GM12878 (cell line): Measurements from ENCODE around the gene TNFSF12. TPM values are rescaled to one million over a fixed set of nuclear protein-coding genes. Genes with fewer than 3 reads are reported as not detected.

Experiments used
- ATAC-seq: fragments of 200-7000 bp; cut with Tn5 transposase; 3 replicates; pipeline ENCODE4 v1.9.1; 2020; ENCODE audit warnings: mild to moderate bottlenecking, moderate library complexity
- BruUV-seq: library from RNA; stranded (reverse); fragments of 400-500 nt; replicated peaks from 2 replicates; lab custom pipeline; 2021; lab: Mats Ljungman, UMichigan
- CTCF ChIA-PET: fragments of 300-600 bp; sonication (Branson Sonifier 250); formaldehyde crosslinking; extraction: SDS; loops from one replicate; lab custom pipeline; 2021; ENCODE audit warnings: inconsistent platforms; lab: Yijun Ruan, JAX
- POLR2A ChIA-PET: fragments of 350-600 bp; formaldehyde crosslinking; extraction: SDS; loops from one replicate; lab custom pipeline; 2021; ENCODE audit warnings: inconsistent platforms; lab: Charles Lee
- RAD21 ChIA-PET: fragments of 300-600 bp; sonication (Branson Sonifier 250); formaldehyde crosslinking; loops from one replicate; lab custom pipeline; 2023; ENCODE audit warnings: antibody characterized with exemption; ENCODE audit not compliant: unreplicated experiment; lab: Charles Lee
- SMC1A ChIA-PET: fragments of 300-600 bp; sonication (Branson Sonifier 250); formaldehyde crosslinking; loops from one replicate; lab custom pipeline; 2023; ENCODE audit not compliant: unreplicated experiment, uncharacterized antibody; lab: Charles Lee
- DNase-seq: peaks from one replicate; pipeline ENCODE4 v3.0.0-alpha.2; 2011; ENCODE audit warnings: low read depth, low spot score
- FAIRE-seq: peaks from 3 replicates; lab custom pipeline; 2011; peaks lifted over from hg19 to GRCh38; lab: Jason Lieb, UNC
- H2AFZ ChIP-seq: 2 replicates; pipeline ENCODE4 v1.6.0; 2011; ENCODE audit warnings: low read depth, low read length, control low read depth; ENCODE audit not compliant: control insufficient read depth
- H3K27ac ChIP-seq: 2 replicates; pipeline ENCODE4 v1.5.1; 2011; ENCODE audit warnings: control low read depth; ENCODE audit not compliant: control insufficient read depth, insufficient read depth
- H3K27me3 ChIP-seq, 2 experiments: replicated peaks in 1 of 2; 2 replicates each; pipeline versions ENCODE4 v1.6.0 to v1.6.1; 2011; ENCODE audit warnings: low read length in 1 of 2; ENCODE audit not compliant: control insufficient read depth in 2 of 2, insufficient read depth in 2 of 2
- H3K36me3 ChIP-seq, 2 experiments: 2 replicates each; pipeline ENCODE4 v1.5.1; 2011; ENCODE audit warnings: low read length in 1 of 2; ENCODE audit not compliant: control insufficient read depth in 2 of 2, insufficient read depth in 2 of 2
- H3K4me1 ChIP-seq: 2 replicates; pipeline ENCODE4 v1.6.1; 2011; ENCODE audit warnings: mild to moderate bottlenecking, low read length, moderate library complexity, mixed read lengths; ENCODE audit not compliant: control insufficient read depth, insufficient read depth
- H3K4me2 ChIP-seq: 2 replicates; pipeline ENCODE4 v1.6.0; 2011; ENCODE audit warnings: control low read depth; ENCODE audit not compliant: control insufficient read depth, insufficient read depth
- H3K4me3 ChIP-seq: fragments of 200-600 bp; sonication (generic); 2 replicates; pipeline ENCODE4 v1.5.1; 2016
- H3K79me2 ChIP-seq: 2 replicates; pipeline ENCODE4 v1.6.0; 2011; ENCODE audit warnings: low read length; ENCODE audit not compliant: control insufficient read depth, insufficient read depth
- H3K9ac ChIP-seq: 2 replicates; pipeline ENCODE4 v1.8.0; 2011; ENCODE audit warnings: low read length, control low read depth, mixed read lengths; ENCODE audit not compliant: control insufficient read depth, insufficient read depth
- H3K9me3 ChIP-seq: replicated peaks from 3 replicates; pipeline ENCODE4 v1.5.1; 2011; ENCODE audit warnings: mild to moderate bottlenecking, low read length; ENCODE audit not compliant: control insufficient read depth, insufficient read depth
- H4K20me1 ChIP-seq: 2 replicates; pipeline ENCODE4 v1.6.0; 2011; ENCODE audit not compliant: control insufficient read depth, insufficient read depth
- CEBPB ChIP-seq, 2 experiments: fragments of 150-350 bp in 1 of 2; IDR thresholded peaks; 2 replicates each; pipeline ENCODE4 v1.6.1; 2012 to 2014; ENCODE audit warnings: low read depth in 2 of 2, low read length in 2 of 2, borderline replicate concordance in 1 of 2, inconsistent platforms in 1 of 2
- RUNX3 ChIP-seq: IDR thresholded peaks from 2 replicates; pipeline ENCODE4 v1.6.1; 2012; ENCODE audit warnings: low read length, inconsistent platforms
- WGBS: methylation state at CpG from one replicate; pipeline ENCODE4 v1.1.6; 2016; ENCODE audit warnings: low lambda C conversion rate; ENCODE audit not compliant: insufficient replicate concordance, insufficient coverage; ENCODE audit errors: missing lambda C conversion rate; 5-methylcytosine and 5-hydroxymethylcytosine counted together
- in situ Hi-C: fragments of 300-500 bp; cut with MboI; formaldehyde crosslinking; loops from 9 replicates; pipeline ENCODE4 v1.14.3; 2018; ENCODE audit warnings: mixed read lengths
- intact Hi-C: fragments of 100-400 bp; cut with micrococcal nuclease; formaldehyde crosslinking; loops from one replicate; pipeline ENCODE4 v1.14.2; 2022; ENCODE audit not compliant: unreplicated experiment
- polyA plus RNA-seq, 11 experiments: library from polyadenylated mRNA; depleted of rRNA in 4 of 11; unstranded in 6 of 11; stranded (reverse) in 5 of 11; fragments of >200 nt; fragmentation: Nextera tagmentation in 4 of 11; fragmentation: Illumina TruSeq in 1 of 11; extraction: Ambion mirVana in 4 of 11; extraction: Trizol in 1 of 11; gene quantifications; 1 replicate in 1 of 11; 2 replicates in 10 of 11; pipeline versions ENCODE4 v1.2.1 to v1.2.3, GENCODE V29; 2011 to 2016; ENCODE audit warnings: inconsistent platforms in 2 of 11, missing spikeins in 2 of 11, low read depth in 1 of 11
- total RNA-seq, 4 experiments: library from RNA; depleted of rRNA in 3 of 4; stranded (reverse); fragments of >200 nt in 3 of 4; fragmentation: Illumina TruSeq in 1 of 4; extraction: Trizol in 1 of 4; gene quantifications; 2 replicates each; pipeline versions ENCODE4 v1.2.1 to v1.2.3, GENCODE V29; 2013 to 2021
- TF ChIP-seq, protein P1 (sequence below), 3 experiments: IDR thresholded peaks in 2 of 3; conservative IDR thresholded peaks in 1 of 3; 2 replicates each; pipeline ENCODE4 v1.5.1; 2011; ENCODE audit warnings: low read depth in 3 of 3, low read length in 3 of 3, mild to moderate bottlenecking in 3 of 3, control low read depth in 2 of 3, moderate library complexity in 2 of 3, inconsistent platforms in 1 of 3, mixed read lengths in 1 of 3; ENCODE audit not compliant: control insufficient read depth in 2 of 3, insufficient read depth in 1 of 3; ENCODE audit errors: extremely low read depth in 1 of 3

The TNFSF12 gene
- total and polyA plus RNA-seq, 10 of the 15 experiments (the other 5 are each of a cell fraction or from before 2014, with no cell fraction given), result 0.32 to 7.0 (median 2.6) TPM

DNA sequence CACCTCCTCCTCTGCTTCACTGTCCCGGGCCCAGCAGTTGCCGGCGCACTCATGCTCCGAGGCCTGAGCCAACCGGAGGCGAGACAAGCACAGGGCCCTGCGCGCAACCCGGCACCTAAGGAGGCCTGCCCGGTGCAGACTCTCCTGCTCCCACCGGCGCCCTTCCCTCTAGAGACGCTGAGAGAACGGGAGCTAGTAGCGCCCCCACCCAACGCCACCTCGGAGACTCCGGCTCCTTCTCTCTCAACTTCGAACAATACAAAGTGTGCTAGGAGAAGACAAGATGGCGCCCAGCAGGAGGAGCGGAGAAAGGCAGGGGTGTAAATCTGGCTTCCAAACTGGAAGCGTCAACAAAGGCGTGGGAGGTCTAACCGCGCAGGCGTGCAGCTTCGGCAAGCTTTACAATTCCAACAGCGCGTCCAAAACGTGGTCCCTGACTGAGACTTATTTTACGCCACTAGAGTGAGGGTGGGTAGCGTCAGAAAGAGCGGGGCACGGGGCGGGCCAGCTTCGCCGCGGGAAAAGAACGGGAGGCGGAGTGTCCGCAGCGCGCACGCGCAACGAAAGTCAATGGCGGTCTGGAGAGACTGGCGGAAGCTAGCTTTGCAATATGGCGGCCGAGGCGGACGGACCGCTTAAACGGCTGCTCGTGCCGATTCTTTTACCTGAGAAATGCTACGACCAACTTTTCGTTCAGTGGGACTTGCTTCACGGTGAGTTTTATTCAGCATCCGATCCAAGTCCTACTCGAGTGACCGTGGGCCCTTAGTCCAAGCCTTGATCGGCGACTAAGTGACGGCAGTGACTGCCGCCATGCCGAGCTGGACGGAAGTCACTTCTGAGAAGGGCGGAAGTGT, 34.6 kb downstream of the TNFSF12 start, which contains the start of gene MPDU1 (continued):
- TF ChIP-seq RUNX3, result peak; percentile 37; the same call in 1 of the 2 replicates

DNA sequence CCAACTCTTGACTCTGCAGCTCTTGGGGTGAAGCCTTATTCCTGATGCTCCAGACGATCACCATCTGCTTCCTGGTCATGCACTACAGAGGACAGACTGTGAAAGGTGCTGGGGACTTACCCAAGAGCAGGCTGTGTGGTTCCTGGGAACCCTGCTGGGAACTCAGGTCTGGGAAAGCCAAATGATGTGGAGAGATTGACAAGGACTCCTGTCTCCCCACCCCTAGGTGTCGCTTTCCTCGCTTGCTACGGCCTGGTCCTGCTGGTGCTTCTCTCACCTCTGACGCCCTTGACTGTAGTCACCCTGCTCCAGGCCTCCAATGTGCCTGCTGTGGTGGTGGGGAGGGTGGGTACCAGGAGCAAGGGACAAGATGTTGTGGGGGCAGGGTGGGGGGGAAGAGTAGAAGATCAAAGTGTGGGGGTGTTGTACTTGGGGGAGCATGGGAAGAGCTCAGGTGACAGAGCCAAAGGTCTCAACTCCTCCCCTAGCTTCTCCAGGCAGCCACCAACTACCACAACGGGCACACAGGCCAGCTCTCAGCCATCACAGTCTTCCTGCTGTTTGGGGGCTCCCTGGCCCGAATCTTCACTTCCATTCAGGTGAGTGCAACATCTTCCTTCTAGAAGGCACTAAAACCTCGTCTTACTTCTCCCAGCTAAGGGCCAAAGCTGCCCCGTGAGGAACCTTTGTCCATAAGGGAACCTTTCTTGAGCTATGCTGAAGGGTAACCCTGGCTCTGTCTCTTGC, 38.0 kb downstream of the TNFSF12 start:
- Histone ChIP-seq H3K4me1 (peaks cover 19% of the 10 kb centered on the region), H3K36me3 (peaks cover 5 to 9% of the 10 kb centered on the region in 2 experiments), H3K27ac (no peak overlapping the region), H3K4me2 (no peak overlapping the region), H3K9me3 (no peaks in the 10 kb centered on the region), H2AFZ (no peak overlapping the region), H3K79me2 (peaks cover 28% of the 10 kb centered on the region), H3K9ac (no peak overlapping the region), H4K20me1 (no peaks in the 10 kb centered on the region), H3K27me3 (no peaks in the 10 kb centered on the region), H3K4me3 (no peak overlapping the region)
- ATAC-seq, result no peak
- 53% methylated on average over 9 of the region's 9 CpGs for WGBS
- DNase-seq, result no peak
- intact Hi-C loops, result no loop called here
- SMC1A ChIA-PET, result interaction anchor here (0.6 to 4.6 kb wide), 2 partner anchors 11 to 100 kb away, joined by 3 to 42 read pairs; partner anchors contain the start of genes TP53 and WRAP53
- in situ Hi-C loops, result no loop called here
- CTCF ChIA-PET, result interaction anchor here (0.6 to 1.3 kb wide), 3 partner anchors 26 to 216 kb away, joined by 3 to 7 read pairs (median 3); no protein-coding TSS in a partner anchor
- POLR2A ChIA-PET, result interaction anchor here (0.6 to 3.6 kb wide), 4 partner anchors 13 to 101 kb away, joined by 3 to 39 read pairs (median 9); partner anchors contain the start of genes TP53 and WRAP53
- RAD21 ChIA-PET, result interaction anchor here (0.9 to 4.0 kb wide), 2 partner anchors 100 to 231 kb away, joined by 5 to 43 read pairs; partner anchors contain the start of genes TP53 and WRAP53
- no TSS peak for BruUV-seq
- FAIRE-seq, result no peak
- no peak for TF ChIP-seq CEBPB (IDR thresholded peaks at IDR 0.05; ENCODE audit: borderline replicate concordance in 1 of 2, low read depth in 2 of 2, low read length in 2 of 2)
- TF ChIP-seq, protein P1, sequence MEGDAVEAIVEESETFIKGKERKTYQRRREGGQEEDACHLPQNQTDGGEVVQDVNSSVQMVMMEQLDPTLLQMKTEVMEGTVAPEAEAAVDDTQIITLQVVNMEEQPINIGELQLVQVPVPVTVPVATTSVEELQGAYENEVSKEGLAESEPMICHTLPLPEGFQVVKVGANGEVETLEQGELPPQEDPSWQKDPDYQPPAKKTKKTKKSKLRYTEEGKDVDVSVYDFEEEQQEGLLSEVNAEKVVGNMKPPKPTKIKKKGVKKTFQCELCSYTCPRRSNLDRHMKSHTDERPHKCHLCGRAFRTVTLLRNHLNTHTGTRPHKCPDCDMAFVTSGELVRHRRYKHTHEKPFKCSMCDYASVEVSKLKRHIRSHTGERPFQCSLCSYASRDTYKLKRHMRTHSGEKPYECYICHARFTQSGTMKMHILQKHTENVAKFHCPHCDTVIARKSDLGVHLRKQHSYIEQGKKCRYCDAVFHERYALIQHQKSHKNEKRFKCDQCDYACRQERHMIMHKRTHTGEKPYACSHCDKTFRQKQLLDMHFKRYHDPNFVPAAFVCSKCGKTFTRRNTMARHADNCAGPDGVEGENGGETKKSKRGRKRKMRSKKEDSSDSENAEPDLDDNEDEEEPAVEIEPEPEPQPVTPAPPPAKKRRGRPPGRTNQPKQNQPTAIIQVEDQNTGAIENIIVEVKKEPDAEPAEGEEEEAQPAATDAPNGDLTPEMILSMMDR (IDR thresholded peaks at IDR 0.05 in 2 of 3, conservative IDR thresholded peaks at IDR 0.05 in 1 of 3; ENCODE audit: control insufficient read depth in 2 of 3, extremely low read depth in 1 of 3, insufficient read depth in 1 of 3, low read depth in 3 of 3, low read length in 3 of 3), result peak in 2 of 3 experiments; percentile 18 to 22; a peak in 3 of 6 replicates
